ENCODE data around the gene COL21A1. TPM values are rescaled to one million over a fixed set of nuclear protein-coding genes. Genes with fewer than 3 reads are reported as not detected.

The COL21A1 gene
- total RNA-seq, 1 experiment from 2014 or later, result 3.3 TPM

DNA sequence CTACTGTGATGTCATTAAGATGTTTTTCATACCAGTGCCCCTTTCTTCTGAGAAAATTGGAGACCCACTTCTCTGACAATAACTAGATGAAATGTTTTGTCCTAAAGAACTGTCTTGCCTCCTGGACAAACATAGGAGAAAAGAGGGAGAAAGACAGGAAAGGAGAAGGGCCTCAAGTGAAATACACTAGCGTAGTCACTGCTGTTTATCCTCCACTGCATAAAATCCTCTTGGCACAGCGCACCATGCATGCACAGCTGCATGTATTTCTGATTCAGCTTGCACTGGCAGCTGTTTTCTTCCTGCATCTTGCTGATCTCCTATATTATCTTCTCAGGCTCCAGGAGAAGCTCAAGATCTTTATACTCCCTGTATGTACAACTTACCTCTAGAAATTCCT lies 214.0 kb downstream of the COL21A1 start:
- Histone ChIP-seq H3K27ac (ENCODE audit: low read length) (no peak overlapping the region), H3K9me3 (ENCODE audit: control insufficient read depth, insufficient read depth, low read depth, low read length) (no peaks in the 10 kb centered on the region), H3K27me3 (ENCODE audit: control insufficient read depth, insufficient read depth, low read length) (no peaks in the 10 kb centered on the region), H3K36me3 (ENCODE audit: control insufficient read depth, insufficient read depth, low read length) (no peaks in the 10 kb centered on the region), H3K4me3 (ENCODE audit: low read depth in 2 of 2, low read length in 2 of 2) (no peak overlapping the region), H3K4me1 (ENCODE audit: control insufficient read depth, insufficient read depth, low read length) (no peaks in the 10 kb centered on the region)
- ChIA-PET CTCF (no interaction called here), POLR2A (no interaction called here)
- DNase-seq (ENCODE audit: low read depth, low spot score) (no peak), ATAC-seq (no peak)
- intact Hi-C loops (cut with micrococcal nuclease; ENCODE audit: unreplicated experiment), result no loop called here
- no TSS peak for BruUV-seq (replicated peaks)
- no peak for TF ChIP-seq TCF7L2 (IDR thresholded peaks at IDR 0.05; ENCODE audit: low read depth, low read length)
- TF ChIP-seq, protein P1, sequence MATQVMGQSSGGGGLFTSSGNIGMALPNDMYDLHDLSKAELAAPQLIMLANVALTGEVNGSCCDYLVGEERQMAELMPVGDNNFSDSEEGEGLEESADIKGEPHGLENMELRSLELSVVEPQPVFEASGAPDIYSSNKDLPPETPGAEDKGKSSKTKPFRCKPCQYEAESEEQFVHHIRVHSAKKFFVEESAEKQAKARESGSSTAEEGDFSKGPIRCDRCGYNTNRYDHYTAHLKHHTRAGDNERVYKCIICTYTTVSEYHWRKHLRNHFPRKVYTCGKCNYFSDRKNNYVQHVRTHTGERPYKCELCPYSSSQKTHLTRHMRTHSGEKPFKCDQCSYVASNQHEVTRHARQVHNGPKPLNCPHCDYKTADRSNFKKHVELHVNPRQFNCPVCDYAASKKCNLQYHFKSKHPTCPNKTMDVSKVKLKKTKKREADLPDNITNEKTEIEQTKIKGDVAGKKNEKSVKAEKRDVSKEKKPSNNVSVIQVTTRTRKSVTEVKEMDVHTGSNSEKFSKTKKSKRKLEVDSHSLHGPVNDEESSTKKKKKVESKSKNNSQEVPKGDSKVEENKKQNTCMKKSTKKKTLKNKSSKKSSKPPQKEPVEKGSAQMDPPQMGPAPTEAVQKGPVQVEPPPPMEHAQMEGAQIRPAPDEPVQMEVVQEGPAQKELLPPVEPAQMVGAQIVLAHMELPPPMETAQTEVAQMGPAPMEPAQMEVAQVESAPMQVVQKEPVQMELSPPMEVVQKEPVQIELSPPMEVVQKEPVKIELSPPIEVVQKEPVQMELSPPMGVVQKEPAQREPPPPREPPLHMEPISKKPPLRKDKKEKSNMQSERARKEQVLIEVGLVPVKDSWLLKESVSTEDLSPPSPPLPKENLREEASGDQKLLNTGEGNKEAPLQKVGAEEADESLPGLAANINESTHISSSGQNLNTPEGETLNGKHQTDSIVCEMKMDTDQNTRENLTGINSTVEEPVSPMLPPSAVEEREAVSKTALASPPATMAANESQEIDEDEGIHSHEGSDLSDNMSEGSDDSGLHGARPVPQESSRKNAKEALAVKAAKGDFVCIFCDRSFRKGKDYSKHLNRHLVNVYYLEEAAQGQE (IDR thresholded peaks at IDR 0.05; ENCODE audit: insufficient read depth in 1 of 2, low read depth in 2 of 2, low read length in 1 of 2), result no peak
- TF ChIP-seq POLR2AphosphoS5 (IDR thresholded peaks at IDR 0.05; ENCODE audit: low read depth, low read length), result no peak
- TF ChIP-seq SIN3A (IDR thresholded peaks at IDR 0.05; ENCODE audit: borderline replicate concordance, insufficient read depth, low read depth, low read length), result no peak
- TF ChIP-seq, protein P2, sequence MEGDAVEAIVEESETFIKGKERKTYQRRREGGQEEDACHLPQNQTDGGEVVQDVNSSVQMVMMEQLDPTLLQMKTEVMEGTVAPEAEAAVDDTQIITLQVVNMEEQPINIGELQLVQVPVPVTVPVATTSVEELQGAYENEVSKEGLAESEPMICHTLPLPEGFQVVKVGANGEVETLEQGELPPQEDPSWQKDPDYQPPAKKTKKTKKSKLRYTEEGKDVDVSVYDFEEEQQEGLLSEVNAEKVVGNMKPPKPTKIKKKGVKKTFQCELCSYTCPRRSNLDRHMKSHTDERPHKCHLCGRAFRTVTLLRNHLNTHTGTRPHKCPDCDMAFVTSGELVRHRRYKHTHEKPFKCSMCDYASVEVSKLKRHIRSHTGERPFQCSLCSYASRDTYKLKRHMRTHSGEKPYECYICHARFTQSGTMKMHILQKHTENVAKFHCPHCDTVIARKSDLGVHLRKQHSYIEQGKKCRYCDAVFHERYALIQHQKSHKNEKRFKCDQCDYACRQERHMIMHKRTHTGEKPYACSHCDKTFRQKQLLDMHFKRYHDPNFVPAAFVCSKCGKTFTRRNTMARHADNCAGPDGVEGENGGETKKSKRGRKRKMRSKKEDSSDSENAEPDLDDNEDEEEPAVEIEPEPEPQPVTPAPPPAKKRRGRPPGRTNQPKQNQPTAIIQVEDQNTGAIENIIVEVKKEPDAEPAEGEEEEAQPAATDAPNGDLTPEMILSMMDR (IDR thresholded peaks at IDR 0.05), result no peak
- in situ Hi-C loops (cut with HindIII; ENCODE audit: low pct_unique_long_range_greater_than_20kb, low sequenced_read_pairs), result no loop called here

DNA sequence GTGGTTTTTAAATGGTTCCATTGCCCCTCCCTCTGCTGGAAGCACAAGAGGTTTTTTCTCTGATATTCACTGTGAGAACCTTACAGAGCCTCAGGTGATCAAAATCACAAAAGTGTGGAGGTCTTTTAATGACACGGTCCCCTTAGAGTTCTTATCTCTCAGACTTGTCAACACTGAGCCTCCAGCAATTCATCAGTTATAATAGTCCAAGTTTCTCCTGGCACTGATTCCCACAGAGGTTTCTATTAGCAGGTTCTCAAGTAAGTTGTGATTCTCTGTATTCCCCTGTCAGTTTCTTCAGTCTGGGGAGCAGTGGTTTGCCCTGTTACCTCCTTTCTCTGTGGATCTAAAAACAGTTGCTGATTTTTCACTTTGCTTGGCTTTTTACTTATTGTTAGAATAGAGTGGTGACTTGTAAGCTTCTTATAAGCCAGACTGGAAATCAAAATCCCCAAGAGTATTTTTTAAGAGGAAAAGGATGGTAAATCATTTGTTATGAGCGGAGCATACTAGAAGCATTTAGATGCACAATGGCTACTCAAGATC lies 214.6 kb downstream of the COL21A1 start:
- Histone ChIP-seq H3K27me3 (ENCODE audit: control insufficient read depth, insufficient read depth, low read length) (no peaks in the 10 kb centered on the region), H3K4me3 (ENCODE audit: low read depth in 2 of 2, low read length in 2 of 2) (no peak overlapping the region), H3K36me3 (ENCODE audit: control insufficient read depth, insufficient read depth, low read length) (no peaks in the 10 kb centered on the region), H3K4me1 (ENCODE audit: control insufficient read depth, insufficient read depth, low read length) (no peaks in the 10 kb centered on the region), H3K27ac (ENCODE audit: low read length) (no peak overlapping the region), H3K9me3 (ENCODE audit: control insufficient read depth, insufficient read depth, low read depth, low read length) (no peaks in the 10 kb centered on the region)
- ATAC-seq (no peak), DNase-seq (ENCODE audit: low read depth, low spot score) (no peak)
- ChIA-PET CTCF (no interaction called here), POLR2A (no interaction called here)
- BruUV-seq (replicated peaks), result no TSS peak
- intact Hi-C loops (cut with micrococcal nuclease; ENCODE audit: unreplicated experiment), result no loop called here
- TF ChIP-seq SIN3A (IDR thresholded peaks at IDR 0.05; ENCODE audit: borderline replicate concordance, insufficient read depth, low read depth, low read length), result no peak
- no peak for TF ChIP-seq TCF7L2 (IDR thresholded peaks at IDR 0.05; ENCODE audit: low read depth, low read length)
- no peak for TF ChIP-seq POLR2AphosphoS5 (IDR thresholded peaks at IDR 0.05; ENCODE audit: low read depth, low read length)
- TF ChIP-seq, protein P2 (IDR thresholded peaks at IDR 0.05), result no peak
- TF ChIP-seq, protein P1 (IDR thresholded peaks at IDR 0.05; ENCODE audit: insufficient read depth in 1 of 2, low read depth in 2 of 2, low read length in 1 of 2), result no peak
- in situ Hi-C loops (cut with HindIII; ENCODE audit: low pct_unique_long_range_greater_than_20kb, low sequenced_read_pairs), result no loop called here

Data from Panc1 (cell line).